ENCODE data around the gene LRRC74B.

- TF ChIP-seq, protein P1, sequence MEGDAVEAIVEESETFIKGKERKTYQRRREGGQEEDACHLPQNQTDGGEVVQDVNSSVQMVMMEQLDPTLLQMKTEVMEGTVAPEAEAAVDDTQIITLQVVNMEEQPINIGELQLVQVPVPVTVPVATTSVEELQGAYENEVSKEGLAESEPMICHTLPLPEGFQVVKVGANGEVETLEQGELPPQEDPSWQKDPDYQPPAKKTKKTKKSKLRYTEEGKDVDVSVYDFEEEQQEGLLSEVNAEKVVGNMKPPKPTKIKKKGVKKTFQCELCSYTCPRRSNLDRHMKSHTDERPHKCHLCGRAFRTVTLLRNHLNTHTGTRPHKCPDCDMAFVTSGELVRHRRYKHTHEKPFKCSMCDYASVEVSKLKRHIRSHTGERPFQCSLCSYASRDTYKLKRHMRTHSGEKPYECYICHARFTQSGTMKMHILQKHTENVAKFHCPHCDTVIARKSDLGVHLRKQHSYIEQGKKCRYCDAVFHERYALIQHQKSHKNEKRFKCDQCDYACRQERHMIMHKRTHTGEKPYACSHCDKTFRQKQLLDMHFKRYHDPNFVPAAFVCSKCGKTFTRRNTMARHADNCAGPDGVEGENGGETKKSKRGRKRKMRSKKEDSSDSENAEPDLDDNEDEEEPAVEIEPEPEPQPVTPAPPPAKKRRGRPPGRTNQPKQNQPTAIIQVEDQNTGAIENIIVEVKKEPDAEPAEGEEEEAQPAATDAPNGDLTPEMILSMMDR (IDR thresholded peaks at IDR 0.05; ENCODE audit: low read length), result no peak
- no peak for TF ChIP-seq EZH2 (IDR thresholded peaks at IDR 0.05; ENCODE audit: borderline replicate concordance, low read length)
Measured at GRCh38 chr22:21044931-21045584, 688 bp upstream of the LRRC74B start.
